Skin of body (tissue), 2 donors: ENCODE measurements around the gene ANKLE1. TPM values are rescaled to one million over a fixed set of nuclear protein-coding genes. Genes with fewer than 3 reads are reported as not detected.
A peak's percentile ranks its signal among the peaks of the same experiment; 100 is the strongest.
"Not testable (repeated sequence)": the region's sequence is repeated elsewhere in the genome, so short reads cannot be mapped to it uniquely, and the experiment has no call there.

Source experiments
- DNase-seq: peaks from one replicate; lab custom pipeline; 2025; lab: John Stamatoyannopoulos, UW
- total RNA-seq: library from RNA; depleted of rRNA; stranded (reverse); fragments of >200 nt; gene quantifications from one replicate; pipeline ENCODE4 v1.2.3, GENCODE V29; 2014

The ANKLE1 gene
- total RNA-seq, 1 donor from 2014 or later = 0.49 TPM

GRCh38 chr19:17246681-17247425, 34.8 kb upstream of the ANKLE1 start:
- no peak for DNase-seq

GRCh38 chr19:17248011-17248776, 33.5 kb upstream of the ANKLE1 start:
- DNase-seq = no peak

- DNase-seq = no peak
Observed at GRCh38 chr19:17249887-17250548, 31.7 kb upstream of the ANKLE1 start.

- no peak for DNase-seq
Observed at GRCh38 chr19:17254636-17255035, 27.1 kb upstream of the ANKLE1 start.

GRCh38 chr19:17255150-17255621, 26.5 kb upstream of the ANKLE1 start:
- DNase-seq = no peak

GRCh38 chr19:17256130-17256529, 25.6 kb upstream of the ANKLE1 start:
- DNase-seq = no peak

GRCh38 chr19:17259118-17259780, 22.5 kb upstream of the ANKLE1 start:
- DNase-seq = no peak

- no peak for DNase-seq
Observed at GRCh38 chr19:17259934-17260333, 21.8 kb upstream of the ANKLE1 start.

GRCh38 chr19:17260842-17261325, 20.8 kb upstream of the ANKLE1 start:
- DNase-seq = no peak

- DNase-seq = no peak
Observed at GRCh38 chr19:17262557-17262956, 19.1 kb upstream of the ANKLE1 start.

GRCh38 chr19:17263712-17264640, 17.7 kb upstream of the ANKLE1 start:
- no peak for DNase-seq

- no peak for DNase-seq
Observed at GRCh38 chr19:17264641-17264979, 17.1 kb upstream of the ANKLE1 start, which contains the start of gene USHBP1. USHBP1 (minus strand) TSS chr19:17264745; CDS start chr19:17264299, 446 bp downstream.

- DNase-seq = no peak
Observed at GRCh38 chr19:17266026-17266425, 15.7 kb upstream of the ANKLE1 start.

- DNase-seq = no peak
Observed at GRCh38 chr19:17266589-17266974, 15.1 kb upstream of the ANKLE1 start.

- DNase-seq = peak; percentile 99
Observed at GRCh38 chr19:17266975-17267788, 14.5 kb upstream of the ANKLE1 start, which contains the start of gene BABAM1. BABAM1 (plus strand) TSS chr19:17267443; CDS start chr19:17268807, 1,364 bp downstream.

- no peak for DNase-seq
Observed at GRCh38 chr19:17268754-17269153, 12.9 kb upstream of the ANKLE1 start.

- DNase-seq = not testable (repeated sequence)
Observed at GRCh38 chr19:17274892-17275291, 6.8 kb upstream of the ANKLE1 start.

GRCh38 chr19:17275441-17276175, 6.1 kb upstream of the ANKLE1 start:
- no peak for DNase-seq

GRCh38 chr19:17279436-17279835, 2.3 kb upstream of the ANKLE1 start:
- DNase-seq = no peak
